Suppressor macrophage treated with lipopolysaccharide for 4 hours (primary cell): Measurements from ENCODE around the gene IBTK.
"Not testable (repeated sequence)": the region's sequence is repeated elsewhere in the genome, so short reads cannot be mapped to it uniquely, and the experiment has no call there.

ENCODE experiments used
- DNase-seq: peaks from one replicate; pipeline ENCODE4 v3.0.0-alpha.2; 2020

Gene IBTK, protein sequence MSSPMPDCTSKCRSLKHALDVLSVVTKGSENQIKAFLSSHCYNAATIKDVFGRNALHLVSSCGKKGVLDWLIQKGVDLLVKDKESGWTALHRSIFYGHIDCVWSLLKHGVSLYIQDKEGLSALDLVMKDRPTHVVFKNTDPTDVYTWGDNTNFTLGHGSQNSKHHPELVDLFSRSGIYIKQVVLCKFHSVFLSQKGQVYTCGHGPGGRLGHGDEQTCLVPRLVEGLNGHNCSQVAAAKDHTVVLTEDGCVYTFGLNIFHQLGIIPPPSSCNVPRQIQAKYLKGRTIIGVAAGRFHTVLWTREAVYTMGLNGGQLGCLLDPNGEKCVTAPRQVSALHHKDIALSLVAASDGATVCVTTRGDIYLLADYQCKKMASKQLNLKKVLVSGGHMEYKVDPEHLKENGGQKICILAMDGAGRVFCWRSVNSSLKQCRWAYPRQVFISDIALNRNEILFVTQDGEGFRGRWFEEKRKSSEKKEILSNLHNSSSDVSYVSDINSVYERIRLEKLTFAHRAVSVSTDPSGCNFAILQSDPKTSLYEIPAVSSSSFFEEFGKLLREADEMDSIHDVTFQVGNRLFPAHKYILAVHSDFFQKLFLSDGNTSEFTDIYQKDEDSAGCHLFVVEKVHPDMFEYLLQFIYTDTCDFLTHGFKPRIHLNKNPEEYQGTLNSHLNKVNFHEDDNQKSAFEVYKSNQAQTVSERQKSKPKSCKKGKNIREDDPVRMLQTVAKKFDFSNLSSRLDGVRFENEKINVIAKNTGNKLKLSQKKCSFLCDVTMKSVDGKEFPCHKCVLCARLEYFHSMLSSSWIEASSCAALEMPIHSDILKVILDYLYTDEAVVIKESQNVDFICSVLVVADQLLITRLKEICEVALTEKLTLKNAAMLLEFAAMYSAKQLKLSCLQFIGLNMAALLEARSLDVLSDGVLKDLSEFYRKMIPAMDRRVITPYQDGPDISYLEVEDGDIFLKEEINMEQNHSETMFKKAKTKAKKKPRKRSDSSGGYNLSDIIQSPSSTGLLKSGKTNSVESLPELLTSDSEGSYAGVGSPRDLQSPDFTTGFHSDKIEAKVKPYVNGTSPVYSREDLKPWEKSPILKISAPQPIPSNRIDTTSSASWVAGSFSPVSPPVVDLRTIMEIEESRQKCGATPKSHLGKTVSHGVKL (N-terminal part only)

DNA sequence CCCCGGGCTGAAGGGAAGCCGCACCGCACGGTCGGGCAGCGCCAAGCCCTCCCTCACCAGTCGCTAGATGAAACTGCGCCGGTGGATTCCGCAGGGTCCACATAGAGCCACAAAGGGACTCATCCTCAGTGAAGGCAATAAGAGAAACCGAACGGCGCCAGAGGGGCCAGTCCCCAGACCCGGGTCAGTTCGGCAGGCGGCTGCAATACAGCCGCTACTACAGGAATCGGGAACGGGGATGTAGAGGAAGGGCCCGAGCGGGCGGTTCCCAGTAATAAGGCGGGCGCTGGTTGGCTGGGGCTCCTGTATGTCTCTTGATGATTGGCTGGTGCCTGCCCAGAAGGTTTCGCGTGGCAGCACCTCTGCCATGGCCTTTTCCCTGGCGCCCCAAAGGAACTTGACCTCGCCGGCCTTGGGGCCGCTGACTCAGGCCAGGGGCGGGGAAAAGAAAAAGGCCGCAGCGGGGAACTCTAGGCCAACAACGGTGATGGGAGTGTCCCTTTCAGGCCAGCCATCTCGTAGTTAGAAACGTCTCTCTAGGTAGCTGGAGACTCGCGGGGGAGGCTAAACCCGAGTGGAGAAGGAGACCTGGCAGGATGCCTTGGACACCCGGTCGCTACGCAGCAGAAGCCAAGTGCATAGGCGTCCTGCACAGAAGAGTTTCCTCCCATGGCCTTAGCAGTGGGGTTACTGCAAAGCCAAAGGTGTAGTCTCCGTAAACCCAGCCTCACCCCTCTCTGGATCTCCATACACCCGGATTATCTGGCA is at the start of gene IBTK:
Gene IBTK (minus strand): TSS at position 240 of the 768 bp plus-strand sequence. CDS start 7,258 bp downstream, outside the sequence.
- peak; percentile 98 for DNase-seq

DNA sequence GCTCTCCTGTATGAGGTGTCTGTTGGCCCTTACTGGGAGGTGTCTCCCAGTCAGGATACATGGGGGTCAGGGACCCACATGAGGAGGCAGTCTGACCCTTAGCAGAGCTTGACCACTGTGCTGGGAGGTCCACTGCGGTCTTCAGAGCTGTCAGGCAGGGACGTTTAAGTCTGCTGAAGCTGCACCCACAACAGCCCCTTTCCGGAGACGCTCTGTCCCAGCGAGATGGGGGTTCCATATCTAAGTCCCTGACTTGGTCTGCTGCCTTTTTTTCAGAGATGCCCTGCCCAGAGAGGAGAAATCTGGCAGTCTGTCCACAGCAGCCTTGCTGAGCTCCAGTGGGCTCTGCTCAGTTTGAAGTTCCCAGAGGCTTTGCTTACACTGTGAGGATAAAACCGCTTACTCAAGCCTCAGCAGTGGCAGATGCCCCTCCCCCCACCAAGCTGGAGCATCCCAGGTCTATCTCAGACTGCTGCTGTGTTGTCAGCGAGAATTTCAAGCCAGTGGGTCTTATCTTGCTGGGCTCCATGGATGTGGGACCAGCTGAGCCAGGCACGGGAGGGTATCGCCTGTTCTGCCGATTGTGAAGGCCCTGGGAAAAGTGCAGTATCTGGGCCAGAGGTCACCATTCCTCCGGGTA is 36.3 kb upstream of the IBTK start:
- no peak for DNase-seq

- DNase-seq, result not testable (repeated sequence)
Measured at GRCh38 chr6:82281550-82281949, 34.0 kb upstream of the IBTK start.

DNA sequence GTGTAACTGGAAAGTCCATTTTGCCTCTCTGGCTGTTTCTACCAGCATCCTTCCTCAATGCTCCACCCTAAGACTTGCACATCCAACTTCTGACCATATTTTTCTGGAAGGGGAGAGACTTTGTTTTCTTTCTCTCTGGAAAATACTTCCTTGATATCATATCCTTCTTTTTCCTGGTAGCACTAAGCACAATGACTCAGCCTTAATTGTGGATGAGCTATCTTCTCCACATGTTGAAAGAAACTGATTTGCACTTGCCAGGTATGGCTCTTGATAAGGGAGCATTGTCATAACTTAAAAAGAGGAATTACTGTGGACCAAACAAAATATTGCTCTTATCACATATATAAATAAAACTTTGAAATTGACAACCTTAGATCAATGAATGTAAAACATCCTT is 30.1 kb upstream of the IBTK start:
- DNase-seq, result no peak

- no peak for DNase-seq
Measured at GRCh38 chr6:82275686-82276085, 28.1 kb upstream of the IBTK start.

GRCh38 chr6:82273295-82273694 is 25.8 kb upstream of the IBTK start:
- no peak for DNase-seq

DNA sequence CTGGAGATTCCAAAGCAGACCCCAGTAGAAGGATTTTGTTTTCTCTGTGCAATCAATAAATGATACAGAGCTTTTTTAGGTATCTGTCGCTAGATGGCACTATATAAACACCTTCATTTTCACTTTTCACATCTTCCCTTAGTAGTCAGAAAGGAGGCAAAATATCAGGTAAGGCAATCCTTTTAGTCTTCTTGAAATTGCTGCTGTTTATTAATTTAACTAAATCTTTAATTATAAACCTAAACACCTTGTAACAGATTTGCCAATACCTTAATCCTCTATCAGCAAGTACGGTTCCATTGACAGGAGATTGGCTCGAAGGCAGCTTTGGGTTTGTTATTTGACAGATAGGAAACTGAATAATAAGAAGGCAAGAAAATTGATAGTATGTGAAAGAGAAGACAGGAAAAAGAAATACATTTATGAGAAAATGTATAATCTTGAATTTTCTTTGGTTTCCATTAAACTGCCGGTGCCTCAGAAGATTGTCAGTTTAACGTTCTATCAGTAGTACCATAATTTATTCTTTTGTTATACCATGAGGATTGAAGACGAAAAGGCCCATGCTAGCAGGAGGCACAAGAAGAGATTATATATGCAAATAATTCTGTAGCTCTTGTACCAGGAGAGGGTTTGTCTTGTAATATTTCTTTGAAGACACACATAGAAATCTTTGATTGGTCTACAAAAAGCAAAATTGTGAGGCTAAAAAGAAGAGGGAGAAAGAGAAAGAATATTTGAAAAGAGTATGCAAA is 23.5 kb upstream of the IBTK start:
- DNase-seq, result peak; percentile 40

DNA sequence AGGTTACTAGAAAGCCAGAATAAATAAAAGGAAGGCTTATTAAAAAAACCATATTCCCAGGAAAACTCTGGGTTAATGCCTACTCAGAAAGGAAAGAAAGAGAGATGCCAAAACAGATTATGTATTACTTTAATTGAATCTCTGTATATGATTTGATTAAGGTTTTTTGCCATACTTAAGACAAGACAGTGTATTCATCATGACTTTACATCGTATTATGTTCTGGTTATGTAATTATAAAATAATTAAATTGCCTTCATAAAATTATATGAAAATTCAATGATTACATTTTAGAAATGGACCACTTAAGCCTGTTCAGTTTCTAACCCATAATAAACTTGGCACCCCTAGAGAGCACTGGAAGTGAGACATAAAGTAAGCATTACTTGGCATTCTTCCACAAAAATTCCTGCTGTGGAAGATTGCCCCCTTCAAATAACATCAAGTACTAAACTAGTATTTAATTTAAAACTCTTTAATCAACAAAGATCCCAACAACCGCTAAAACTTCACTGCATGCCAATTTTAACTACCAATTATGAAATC is 20.8 kb upstream of the IBTK start:
- DNase-seq, result no peak

- DNase-seq, result no peak
Measured at GRCh38 chr6:82264824-82265223, 17.3 kb upstream of the IBTK start.

DNA sequence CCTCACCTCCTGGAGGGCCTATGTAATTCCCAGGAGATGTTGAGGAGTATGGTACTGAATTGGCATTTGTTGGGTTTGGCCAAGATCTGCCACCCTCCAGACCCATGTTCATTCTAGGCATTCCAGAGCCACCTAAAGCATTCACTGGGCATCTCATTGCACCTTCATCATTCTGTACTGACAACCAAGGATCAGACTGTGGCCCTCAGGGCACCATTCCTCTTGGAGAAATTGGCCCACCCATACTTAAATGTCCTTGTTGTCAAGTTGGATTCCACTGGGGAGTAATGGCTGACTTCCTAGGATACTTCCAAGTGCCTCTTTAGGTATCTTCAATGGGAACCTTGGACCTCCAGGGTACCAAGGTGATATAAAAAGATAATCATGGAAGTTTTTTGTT is 16.8 kb upstream of the IBTK start:
- no peak for DNase-seq

DNA sequence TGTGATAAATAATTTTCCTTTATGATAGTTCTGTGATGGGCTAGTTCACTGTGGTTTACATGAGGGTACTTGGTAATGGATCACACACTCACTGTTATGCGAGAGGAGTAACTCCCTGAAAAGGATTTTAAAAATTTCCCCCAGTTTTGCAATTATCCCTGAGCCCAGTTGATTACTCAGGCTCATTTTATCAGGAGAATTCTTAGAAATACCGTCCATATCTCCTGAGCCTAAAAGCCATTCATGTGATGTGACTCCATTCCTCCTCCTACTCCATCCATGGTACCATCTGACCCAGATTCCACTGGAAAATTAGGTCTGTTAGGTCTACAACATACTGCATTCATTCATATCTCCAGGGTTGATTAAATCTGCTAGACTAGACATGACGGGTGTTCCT is 16.4 kb upstream of the IBTK start:
- DNase-seq, result no peak

- peak; percentile 32 for DNase-seq
Measured at GRCh38 chr6:82260997-82261732, 13.6 kb upstream of the IBTK start.

DNA sequence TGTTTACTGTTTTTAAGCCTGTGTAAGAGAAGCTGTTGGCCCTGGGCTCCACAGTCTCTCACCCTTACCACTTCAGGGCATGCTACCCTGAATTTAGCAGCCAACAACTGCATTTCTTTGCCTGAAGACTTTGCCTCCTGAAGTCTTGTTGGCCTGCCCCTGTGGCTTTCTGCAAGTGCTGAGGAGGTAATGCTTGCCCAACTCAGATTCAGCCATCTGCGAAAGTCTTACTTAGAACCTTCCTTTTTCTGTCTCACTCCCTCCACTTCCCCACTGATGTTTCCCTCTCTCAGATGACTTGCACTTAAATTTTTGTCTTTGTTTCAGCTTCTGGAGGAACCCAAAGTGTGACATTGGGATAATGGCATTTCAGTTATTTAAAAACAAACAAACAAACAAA is 11.8 kb upstream of the IBTK start:
- peak; percentile 22 for DNase-seq

- DNase-seq, result no peak
Measured at GRCh38 chr6:82257088-82257774, 9.7 kb upstream of the IBTK start.

GRCh38 chr6:82254722-82255121 is 7.2 kb upstream of the IBTK start:
- DNase-seq, result not testable (repeated sequence)

GRCh38 chr6:82251942-82252341 is 4.4 kb upstream of the IBTK start:
- peak; percentile 62 for DNase-seq

- no peak for DNase-seq
Measured at GRCh38 chr6:82249381-82250253, 2.1 kb upstream of the IBTK start.

- DNase-seq, result peak; percentile 57
Measured at GRCh38 chr6:82248273-82248735, 760 bp upstream of the IBTK start.
